ENCODE measurements around the gene SPEN. TPM values are rescaled to one million over a fixed set of nuclear protein-coding genes. Genes with fewer than 3 reads are reported as not detected.
A peak's percentile ranks its signal among the peaks of the same experiment; 100 is the strongest.
"Not testable (repeated sequence)": the region's sequence is repeated elsewhere in the genome, so short reads cannot be mapped to it uniquely, and the experiment has no call there.

SPEN gene
- total RNA-seq, 1 donor from 2014 or later = 85.2 TPM

- DNase-seq (ENCODE audit: low spot score) = peak; percentile 90
Observed at GRCh38 chr1:15834406-15835204, 12.9 kb upstream of the SPEN start.

GRCh38 chr1:15835205-15835740 lies 12.2 kb upstream of the SPEN start:
- DNase-seq (ENCODE audit: low spot score) = no peak

- peak; percentile 100 for DNase-seq (ENCODE audit: low spot score)
Observed at GRCh38 chr1:15835741-15836510, 11.6 kb upstream of the SPEN start.

- not testable (repeated sequence) for DNase-seq (ENCODE audit: low spot score)
Observed at GRCh38 chr1:15836511-15836771, 11.1 kb upstream of the SPEN start.

- peak; percentile 66 for DNase-seq (ENCODE audit: low spot score)
Observed at GRCh38 chr1:15836772-15837669, 10.5 kb upstream of the SPEN start.

- DNase-seq (ENCODE audit: low spot score) = no peak
Observed at GRCh38 chr1:15837931-15838330, 9.6 kb upstream of the SPEN start.

GRCh38 chr1:15838721-15839120 lies 8.8 kb upstream of the SPEN start:
- DNase-seq (ENCODE audit: low spot score) = no peak

GRCh38 chr1:15843826-15844572 lies 3.5 kb upstream of the SPEN start:
- no peak for DNase-seq (ENCODE audit: low spot score)

GRCh38 chr1:15846056-15846455 lies 1.5 kb upstream of the SPEN start:
- DNase-seq (ENCODE audit: low spot score) = not testable (repeated sequence)

- no peak for DNase-seq (ENCODE audit: low spot score)
Observed at GRCh38 chr1:15847893-15848142, 311 bp downstream of the SPEN start.

- no peak for DNase-seq (ENCODE audit: low spot score)
Observed at GRCh38 chr1:15848143-15848928, 829 bp downstream of the SPEN start.

GRCh38 chr1:15848929-15849774 lies 1.6 kb downstream of the SPEN start:
- peak; percentile 89 for DNase-seq (ENCODE audit: low spot score)

GRCh38 chr1:15849775-15850324 lies 2.3 kb downstream of the SPEN start:
- DNase-seq (ENCODE audit: low spot score) = no peak

- no peak for DNase-seq (ENCODE audit: low spot score)
Observed at GRCh38 chr1:15850471-15851001, 3.0 kb downstream of the SPEN start.

GRCh38 chr1:15851210-15852035 lies 3.9 kb downstream of the SPEN start:
- DNase-seq (ENCODE audit: low spot score) = no peak

- DNase-seq (ENCODE audit: low spot score) = no peak
Observed at GRCh38 chr1:15852036-15852827, 4.7 kb downstream of the SPEN start.

- DNase-seq (ENCODE audit: low spot score) = no peak
Observed at GRCh38 chr1:15852828-15853302, 5.4 kb downstream of the SPEN start.

Measured in ureter (tissue), 1 donor.